ENCODE measurements around the gene HLX. TPM values are rescaled to one million over a fixed set of nuclear protein-coding genes. Genes with fewer than 3 reads are reported as not detected.

HLX gene
- total RNA-seq = 5.2 and 19.8 TPM in 2 replicates

GRCh38 chr1:220879076-220879508, at the start of gene HLX:
TSS of gene HLX (plus strand) at chr1:220879443. CDS start at chr1:220879858, 415 bp downstream.

Other genes starting within 250 kb of the HLX start
- 59.9 and 93.4 TPM in 2 replicates for gene C1orf115, start 189.1 kb upstream of the HLX start, total RNA-seq
- gene MTARC2, start 131.1 kb upstream of the HLX start, total RNA-seq = 11.3 TPM in 2 replicates
- gene MTARC1, start 92.5 kb upstream of the HLX start, total RNA-seq = 6.0 and 7.0 TPM in 2 replicates

Measured in dermis lymphatic vessel endothelial cell (primary cell).